PC-3 (cell line): ENCODE data around the gene GALK2. TPM values are rescaled to one million over a fixed set of nuclear protein-coding genes. Genes with fewer than 3 reads are reported as not detected.

Experiments used
- ATAC-seq: fragments of 200-7000 bp; cut with Tn5 transposase; 2 replicates; pipeline ENCODE4 v1.9.1; 2020; ENCODE audit warnings: mild to moderate bottlenecking, moderate library complexity
- BruUV-seq: library from RNA; stranded (reverse); fragments of 400-500 nt; replicated peaks from 2 replicates; lab custom pipeline; 2021; lab: Mats Ljungman, UMichigan
- CTCF ChIA-PET: fragments of 300-600 bp; sonication (Branson Sonifier 250); formaldehyde crosslinking; loops from one replicate; lab custom pipeline; 2022; ENCODE audit warnings: antibody characterized with exemption; lab: Charles Lee
- POLR2A ChIA-PET: fragments of 300-600 bp; sonication (Branson Sonifier 250); formaldehyde crosslinking; loops from one replicate; lab custom pipeline; 2022; ENCODE audit warnings: antibody characterized with exemption; ENCODE audit not compliant: unreplicated experiment; lab: Charles Lee
- DNase-seq: peaks from one replicate; pipeline ENCODE4 v3.0.0-alpha.2; 2015
- H2AFZ ChIP-seq: fragments of 300-600 bp; sonication (generic); 2 replicates; pipeline ENCODE4 v1.6.0; 2016; ENCODE audit warnings: antibody characterized with exemption, low read length
- H3F3A ChIP-seq: fragments of 300-600 bp; sonication (generic); one replicate; pipeline ENCODE4 v1.6.0; 2017; ENCODE audit warnings: antibody characterized with exemption, low read length, control low read depth, mild to moderate bottlenecking; ENCODE audit not compliant: unreplicated experiment
- H3K27ac ChIP-seq: fragments of 300-600 bp; sonication (generic); 2 replicates; pipeline ENCODE4 v1.5.1; 2016; ENCODE audit warnings: mild to moderate bottlenecking, low read length
- H3K27me3 ChIP-seq: fragments of 300-600 bp; sonication (generic); 2 replicates; pipeline ENCODE4 v1.6.1; 2016; ENCODE audit warnings: low read length, mixed read lengths
- H3K36me3 ChIP-seq: fragments of 300-600 bp; sonication (generic); 2 replicates; pipeline ENCODE4 v1.6.1; 2016; ENCODE audit warnings: low read depth, mixed run types, low read length, mixed read lengths
- H3K4me1 ChIP-seq: fragments of 300-600 bp; sonication (generic); 2 replicates; pipeline ENCODE4 v1.5.1; 2016; ENCODE audit warnings: low read length; ENCODE audit not compliant: insufficient read depth
- H3K4me2 ChIP-seq: fragments of 300-600 bp; sonication (generic); 2 replicates; pipeline ENCODE4 v1.6.0; 2016; ENCODE audit warnings: low read length
- H3K4me3 ChIP-seq: fragments of 300-600 bp; sonication (generic); 2 replicates; pipeline ENCODE4 v1.5.1; 2016; ENCODE audit warnings: mild to moderate bottlenecking, low read length, mixed read lengths
- H3K79me2 ChIP-seq: fragments of 300-600 bp; sonication (generic); 2 replicates; pipeline ENCODE4 v1.6.1; 2017; ENCODE audit warnings: low read length, mixed read lengths
- H3K9ac ChIP-seq: fragments of 300-600 bp; sonication (generic); 2 replicates; pipeline ENCODE4 v1.6.0; 2016; ENCODE audit warnings: mild to moderate bottlenecking, low read length
- H3K9me2 ChIP-seq: fragments of 300-600 bp; sonication (generic); replicated peaks from 2 replicates; pipeline ENCODE4 v1.6.1; 2016; ENCODE audit warnings: mixed run types, low read length, mixed read lengths
- H3K9me3 ChIP-seq: fragments of 300-600 bp; sonication (generic); 2 replicates; pipeline ENCODE4 v1.6.1; 2016; ENCODE audit warnings: low read length, mixed read lengths
- H4K20me1 ChIP-seq: fragments of 300-600 bp; sonication (generic); 2 replicates; pipeline ENCODE4 v1.6.1; 2016; ENCODE audit warnings: low read length, mixed read lengths
- EZH2 ChIP-seq: fragments of 300-600 bp; sonication (generic); IDR thresholded peaks from one replicate; pipeline ENCODE4 v1.6.1; 2017; ENCODE audit warnings: antibody characterized with exemption, mild to moderate bottlenecking, low read length; ENCODE audit not compliant: unreplicated experiment
- EZH2phosphoT487 ChIP-seq: fragments of 300-600 bp; sonication (generic); IDR thresholded peaks from 2 replicates; pipeline ENCODE4 v1.6.1; 2018; ENCODE audit warnings: mild to moderate bottlenecking, antibody characterized with exemption, low read length, borderline replicate concordance
- intact Hi-C: fragments of 100-400 bp; cut with micrococcal nuclease; formaldehyde crosslinking; loops from 2 replicates; pipeline ENCODE4 v1.9.0; 2023
- total RNA-seq: library from RNA; depleted of rRNA; stranded (reverse); fragments of >200 nt; gene quantifications from 2 replicates; pipeline ENCODE4 v1.2.3, GENCODE V29; 2014
- TF ChIP-seq, protein P1 (sequence below): fragments of 300-600 bp; sonication (generic); conservative IDR thresholded peaks from 2 replicates; pipeline ENCODE4 v1.5.1; 2017; ENCODE audit warnings: antibody characterized with exemption, low read depth, mild to moderate bottlenecking, low read length

The GALK2 gene
- total RNA-seq, 1 experiment from 2014 or later: 27.2 TPM

DNA sequence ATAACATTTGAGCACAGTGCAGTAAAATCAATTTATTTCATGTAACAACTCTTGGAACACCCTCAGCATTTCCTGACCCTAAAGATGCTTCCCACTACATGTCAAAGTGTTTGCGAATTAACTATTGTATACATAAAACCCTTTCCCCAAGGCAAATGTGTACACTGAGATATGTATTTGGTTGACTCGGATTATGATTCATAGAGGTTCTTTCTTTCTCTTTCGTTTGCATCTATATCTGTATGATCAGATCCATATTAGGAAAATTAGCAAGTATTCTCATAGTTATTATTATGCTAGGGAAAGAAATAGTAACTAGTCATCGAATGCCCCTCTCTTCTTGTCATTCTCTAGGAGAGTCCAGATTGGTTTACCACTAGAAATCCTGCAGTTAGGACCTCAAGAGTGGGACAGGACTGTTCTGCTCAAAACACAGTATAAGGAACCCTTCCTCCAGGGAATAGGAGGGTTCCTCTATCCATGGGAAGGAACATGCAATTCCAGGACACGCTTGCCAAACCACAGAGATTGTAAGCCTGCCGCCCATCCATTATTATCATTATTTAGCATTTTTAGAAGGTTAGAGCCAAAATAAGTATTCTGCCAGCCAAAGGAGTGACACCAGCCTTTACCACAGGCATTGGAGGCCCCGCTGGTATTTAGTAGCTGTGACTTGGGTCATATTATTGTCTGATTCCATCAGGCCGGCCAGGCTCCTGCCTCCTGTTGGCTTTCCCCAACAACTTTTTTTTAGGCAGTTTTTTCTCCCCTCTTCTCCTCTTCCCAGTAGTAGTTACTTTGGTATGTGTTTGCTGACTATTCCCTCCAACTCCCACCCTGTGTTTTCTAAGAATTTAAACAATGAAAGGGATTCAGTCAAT is 100.7 kb downstream of the GALK2 start:
- H3K4me3 ChIP-seq: no peak overlapping the region
- no peaks in the 10 kb centered on the region for H3K9me2 ChIP-seq
- no peaks in the 10 kb centered on the region for H3K79me2 ChIP-seq
- no peak overlapping the region for H3K27ac ChIP-seq
- DNase-seq (peak; percentile 8), ATAC-seq (no peak)
- no TSS peak for BruUV-seq
- no peak overlapping the region for H2AFZ ChIP-seq
- TF ChIP-seq EZH2: no peak
- no peak for TF ChIP-seq EZH2phosphoT487
- TF ChIP-seq, protein P1, sequence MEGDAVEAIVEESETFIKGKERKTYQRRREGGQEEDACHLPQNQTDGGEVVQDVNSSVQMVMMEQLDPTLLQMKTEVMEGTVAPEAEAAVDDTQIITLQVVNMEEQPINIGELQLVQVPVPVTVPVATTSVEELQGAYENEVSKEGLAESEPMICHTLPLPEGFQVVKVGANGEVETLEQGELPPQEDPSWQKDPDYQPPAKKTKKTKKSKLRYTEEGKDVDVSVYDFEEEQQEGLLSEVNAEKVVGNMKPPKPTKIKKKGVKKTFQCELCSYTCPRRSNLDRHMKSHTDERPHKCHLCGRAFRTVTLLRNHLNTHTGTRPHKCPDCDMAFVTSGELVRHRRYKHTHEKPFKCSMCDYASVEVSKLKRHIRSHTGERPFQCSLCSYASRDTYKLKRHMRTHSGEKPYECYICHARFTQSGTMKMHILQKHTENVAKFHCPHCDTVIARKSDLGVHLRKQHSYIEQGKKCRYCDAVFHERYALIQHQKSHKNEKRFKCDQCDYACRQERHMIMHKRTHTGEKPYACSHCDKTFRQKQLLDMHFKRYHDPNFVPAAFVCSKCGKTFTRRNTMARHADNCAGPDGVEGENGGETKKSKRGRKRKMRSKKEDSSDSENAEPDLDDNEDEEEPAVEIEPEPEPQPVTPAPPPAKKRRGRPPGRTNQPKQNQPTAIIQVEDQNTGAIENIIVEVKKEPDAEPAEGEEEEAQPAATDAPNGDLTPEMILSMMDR: no peak
- intact Hi-C loops: no loop called here
- H3F3A ChIP-seq: no peaks in the 10 kb centered on the region
- H3K27me3 ChIP-seq: no peaks in the 10 kb centered on the region
- POLR2A ChIA-PET: no interaction called here
- CTCF ChIA-PET: no interaction called here
- H3K36me3 ChIP-seq: no peaks in the 10 kb centered on the region; the same call in 1 of the 2 replicates
- no peaks in the 10 kb centered on the region for H3K9me3 ChIP-seq
- H3K4me1 ChIP-seq: no peaks in the 10 kb centered on the region
- no peak overlapping the region for H3K4me2 ChIP-seq
- no peak overlapping the region for H3K9ac ChIP-seq
- H4K20me1 ChIP-seq: no peaks in the 10 kb centered on the region

GRCh38 chr15:49273734-49274318 is 103.8 kb downstream of the GALK2 start:
- no peak for TF ChIP-seq EZH2

GRCh38 chr15:49278751-49279150 is 108.7 kb downstream of the GALK2 start:
- Histone ChIP-seq H3K9me2 (no peaks in the 10 kb centered on the region), H4K20me1 (no peaks in the 10 kb centered on the region), H3K9ac (no peak overlapping the region), H3K27ac (no peak overlapping the region), H3K4me1 (no peaks in the 10 kb centered on the region), H3K27me3 (no peaks in the 10 kb centered on the region), H3F3A (no peaks in the 10 kb centered on the region), H3K9me3 (no peaks in the 10 kb centered on the region), H3K79me2 (no peaks in the 10 kb centered on the region), H3K36me3 (no peaks in the 10 kb centered on the region), H3K4me3 (no peak overlapping the region), H3K4me2 (no peak overlapping the region), H2AFZ (no peak overlapping the region)
- TF ChIP-seq EZH2: no peak
- TF ChIP-seq, protein P1: no peak
- CTCF ChIA-PET: no interaction called here
- no peak for ATAC-seq
- no peak for DNase-seq
- POLR2A ChIA-PET: no interaction called here
- intact Hi-C loops: no loop called here
- no TSS peak for BruUV-seq

More at GRCh38 chr15:49273734-49274318, 103.8 kb downstream of the GALK2 start:
- no TSS peak for BruUV-seq
- no peak overlapping the region for H3K4me2 ChIP-seq
- H3K4me1 ChIP-seq: no peaks in the 10 kb centered on the region
- no peak overlapping the region for H2AFZ ChIP-seq
- no peaks in the 10 kb centered on the region for H3K27me3 ChIP-seq
- no peak overlapping the region for H3K27ac ChIP-seq
- no peak overlapping the region for H3K9ac ChIP-seq
- no peaks in the 10 kb centered on the region for H4K20me1 ChIP-seq
- no peaks in the 10 kb centered on the region for H3K9me3 ChIP-seq
- H3F3A ChIP-seq: no peaks in the 10 kb centered on the region
- no peaks in the 10 kb centered on the region for H3K79me2 ChIP-seq
- intact Hi-C loops: no loop called here
- H3K4me3 ChIP-seq: no peak overlapping the region
- H3K36me3 ChIP-seq: no peaks in the 10 kb centered on the region; the same call in 1 of the 2 replicates
- ChIA-PET POLR2A (interaction anchor here (0.6 kb wide), 1 partner anchor 14 kb away, joined by 3 read pairs; no protein-coding TSS in a partner anchor), CTCF (no interaction called here)
- H3K9me2 ChIP-seq: no peaks in the 10 kb centered on the region
- DNase-seq (no peak), ATAC-seq (no peak)
